AG04450 (cell line): ENCODE data around the gene ZNF727. TPM values are rescaled to one million over a fixed set of nuclear protein-coding genes. Genes with fewer than 3 reads are reported as not detected.
"Not testable (repeated sequence)": the region's sequence is repeated elsewhere in the genome, so short reads cannot be mapped to it uniquely, and the experiment has no call there.

Experiments used
- CTCF ChIA-PET: fragments of 300-600, 350-600 bp; formaldehyde crosslinking; extraction: SDS; loops from one replicate; lab custom pipeline; 2022; ENCODE audit warnings: antibody characterized with exemption, inconsistent platforms; lab: Charles Lee
- POLR2A ChIA-PET: fragments of 350-600 bp; formaldehyde crosslinking; extraction: SDS; loops from one replicate; lab custom pipeline; 2021; ENCODE audit warnings: antibody characterized with exemption, inconsistent platforms; lab: Yijun Ruan, JAX
- DNase-seq: peaks from one replicate; pipeline ENCODE4 v3.0.0-alpha.2; 2011; ENCODE audit warnings: low read depth, low spot score
- H3K27ac ChIP-seq: one replicate; pipeline ENCODE4 v1.5.1; 2012; ENCODE audit warnings: low read depth, low read length, control low read depth
- H3K27me3 ChIP-seq: one replicate; pipeline ENCODE4 v1.6.0; 2012; ENCODE audit warnings: low read length; ENCODE audit not compliant: control insufficient read depth, insufficient read depth
- H3K4me3 ChIP-seq: 2 replicates; pipeline ENCODE4 v1.5.1; 2011; ENCODE audit warnings: mild to moderate bottlenecking, low read depth, low read length, control low read depth
- H3K9me3 ChIP-seq: 2 replicates; pipeline ENCODE4 v1.5.1; 2012; ENCODE audit warnings: low read length; ENCODE audit not compliant: control insufficient read depth, insufficient read depth
- polyA minus RNA-seq: library from RNA; depleted of rRNA, polyadenylated mRNA; stranded (reverse); fragments of >200 nt; gene quantifications from 2 replicates; pipeline ENCODE4 v1.2.3, GENCODE V29; 2011; rRNA and poly(A)+ RNA removed
- polyA plus RNA-seq: library from polyadenylated mRNA; depleted of rRNA; stranded (reverse); fragments of >200 nt; gene quantifications from 2 replicates; pipeline ENCODE4 v1.2.3, GENCODE V29; 2011; rRNA removed
- TF ChIP-seq, protein P1 (sequence below): IDR thresholded peaks from 2 replicates; pipeline ENCODE4 v1.5.1; 2011; ENCODE audit warnings: low read depth, low read length, control low read depth, inconsistent platforms

ZNF727 gene
- not detected in 2 replicates for polyA plus RNA-seq
- polyA minus RNA-seq: not detected in 2 replicates

DNA sequence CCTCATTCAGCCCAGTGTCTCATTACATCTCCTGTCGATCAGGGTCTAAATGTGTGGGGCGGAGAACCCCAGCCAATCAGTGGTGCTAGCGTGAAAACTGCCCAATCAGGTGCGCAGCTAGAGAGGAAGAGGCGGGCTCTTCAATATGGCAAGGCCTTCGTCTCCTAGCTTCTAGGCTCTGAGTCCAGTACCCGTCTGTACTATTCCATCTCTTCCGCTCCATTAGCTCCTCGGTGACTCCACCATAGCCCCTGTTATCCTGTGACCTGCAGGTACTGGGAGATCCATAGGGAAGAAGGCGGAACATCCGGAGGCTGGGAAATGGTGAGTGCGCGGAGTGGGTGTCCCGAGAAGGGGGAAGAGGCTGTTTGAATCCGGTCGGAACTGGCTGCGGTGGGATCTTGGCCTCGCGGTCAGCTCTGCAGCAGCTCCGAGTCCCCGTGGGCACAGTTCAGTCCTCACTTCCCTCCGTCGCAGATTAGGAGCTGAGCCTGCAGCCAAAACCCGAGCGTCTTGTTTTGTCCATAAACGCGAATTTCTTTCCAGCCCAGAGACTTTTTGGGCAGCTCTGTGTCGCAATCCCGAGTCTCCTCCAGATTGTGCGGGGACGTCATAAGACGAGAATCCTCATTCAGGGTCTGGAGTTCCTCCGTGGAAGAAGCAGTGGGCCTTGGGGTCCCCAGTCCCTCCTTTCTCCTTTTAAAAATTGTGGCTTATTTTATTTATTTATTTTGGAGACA lies at the start of gene ZNF727:
ZNF727 (plus strand) TSS at position 134 of the 740 bp plus-strand sequence; CDS start at position 322, 188 bp downstream.
- no peak within 1 kb of the TSS for H3K27ac ChIP-seq
- H3K27me3 ChIP-seq: no peaks in the 10 kb centered on the region
- POLR2A ChIA-PET: no interaction called here
- TF ChIP-seq, protein P1, sequence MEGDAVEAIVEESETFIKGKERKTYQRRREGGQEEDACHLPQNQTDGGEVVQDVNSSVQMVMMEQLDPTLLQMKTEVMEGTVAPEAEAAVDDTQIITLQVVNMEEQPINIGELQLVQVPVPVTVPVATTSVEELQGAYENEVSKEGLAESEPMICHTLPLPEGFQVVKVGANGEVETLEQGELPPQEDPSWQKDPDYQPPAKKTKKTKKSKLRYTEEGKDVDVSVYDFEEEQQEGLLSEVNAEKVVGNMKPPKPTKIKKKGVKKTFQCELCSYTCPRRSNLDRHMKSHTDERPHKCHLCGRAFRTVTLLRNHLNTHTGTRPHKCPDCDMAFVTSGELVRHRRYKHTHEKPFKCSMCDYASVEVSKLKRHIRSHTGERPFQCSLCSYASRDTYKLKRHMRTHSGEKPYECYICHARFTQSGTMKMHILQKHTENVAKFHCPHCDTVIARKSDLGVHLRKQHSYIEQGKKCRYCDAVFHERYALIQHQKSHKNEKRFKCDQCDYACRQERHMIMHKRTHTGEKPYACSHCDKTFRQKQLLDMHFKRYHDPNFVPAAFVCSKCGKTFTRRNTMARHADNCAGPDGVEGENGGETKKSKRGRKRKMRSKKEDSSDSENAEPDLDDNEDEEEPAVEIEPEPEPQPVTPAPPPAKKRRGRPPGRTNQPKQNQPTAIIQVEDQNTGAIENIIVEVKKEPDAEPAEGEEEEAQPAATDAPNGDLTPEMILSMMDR: no peak
- H3K9me3 ChIP-seq: peaks cover 48% of the 10 kb centered on the region
- no peak within 1 kb of the TSS for H3K4me3 ChIP-seq
- DNase-seq: no peak
- CTCF ChIA-PET: no interaction called here

DNA sequence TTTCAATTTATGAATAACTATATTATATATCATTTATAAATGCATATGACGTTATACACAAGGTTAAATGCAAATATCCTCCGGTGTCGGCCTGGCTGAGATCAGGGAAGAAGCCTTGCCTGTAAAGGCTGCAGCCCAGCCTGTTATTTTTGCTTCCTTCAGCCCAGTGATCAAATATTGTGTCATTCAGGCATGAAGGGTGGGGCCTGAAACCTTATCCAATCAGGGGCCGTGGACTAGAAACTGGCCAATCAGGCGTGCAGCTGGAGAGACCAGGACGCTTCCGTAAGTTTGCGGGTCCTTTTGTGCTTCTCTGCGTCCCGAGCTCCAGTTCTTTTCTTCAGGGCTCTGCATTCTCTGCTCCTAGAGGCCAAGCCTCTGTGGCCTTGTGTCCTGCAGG lies 46.7 kb upstream of the ZNF727 start, which contains the start of gene ZNF722:
ZNF722 (plus strand) TSS at position 301 of the 400 bp plus-strand sequence. CDS start 113 bp downstream, outside the sequence.
- CTCF ChIA-PET: no interaction called here

DNA sequence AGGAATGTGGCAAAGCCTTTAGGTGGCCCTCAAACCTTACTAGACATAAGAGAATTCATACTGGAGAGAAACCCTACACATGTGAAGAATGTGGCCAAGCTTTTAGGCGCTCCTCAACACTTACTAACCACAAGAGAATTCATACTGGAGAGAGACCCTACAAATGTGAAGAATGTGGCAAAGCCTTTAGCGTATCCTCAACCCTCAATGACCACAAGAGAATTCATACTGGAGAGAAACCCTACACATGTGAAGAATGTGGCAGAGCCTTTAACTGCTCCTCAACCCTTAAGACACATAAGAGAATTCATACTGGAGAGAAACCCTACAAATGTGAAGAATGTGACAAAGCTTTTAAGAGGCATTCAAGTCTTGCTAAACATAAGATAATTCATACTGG lies 29.7 kb upstream of the ZNF727 start:
- H3K27me3 ChIP-seq, POLR2A ChIA-PET, H3K4me3 ChIP-seq, CTCF ChIA-PET, DNase-seq, H3K27ac ChIP-seq: not testable (repeated sequence)
- peaks cover 19% of the 10 kb centered on the region for H3K9me3 ChIP-seq

More for the DNA sequence above, 46.7 kb upstream of the ZNF727 start, which contains the start of gene ZNF722:
- peaks cover 40% of the 10 kb centered on the region for H3K9me3 ChIP-seq
- DNase-seq: no peak
- TF ChIP-seq, protein P1: no peak
- H3K4me3 ChIP-seq: no peak within 1 kb of the TSS
- H3K27me3 ChIP-seq: no peaks in the 10 kb centered on the region
- POLR2A ChIA-PET: no interaction called here
- no peak within 1 kb of the TSS for H3K27ac ChIP-seq

DNA sequence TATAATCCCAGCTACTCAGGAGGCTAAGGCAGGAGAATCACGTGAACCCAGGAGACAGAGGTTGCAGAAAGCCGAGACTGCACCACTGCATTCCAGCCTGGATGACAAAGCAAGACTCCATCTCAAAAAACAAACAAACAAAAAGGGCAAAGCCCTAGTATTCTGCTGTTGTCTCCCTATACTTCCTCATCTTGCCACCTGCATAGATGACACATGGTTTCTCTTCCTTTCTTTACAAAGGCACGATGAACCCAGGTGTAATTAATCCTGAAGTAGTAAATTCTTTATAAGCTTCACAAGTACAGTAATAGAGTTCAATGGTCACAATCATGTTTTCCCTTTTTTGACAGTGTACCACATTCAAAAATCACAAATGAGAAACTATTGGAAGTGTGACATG lies 9.8 kb upstream of the ZNF727 start:
- ChIA-PET CTCF (no interaction called here), POLR2A (no interaction called here)
- Histone ChIP-seq H3K9me3 (peaks cover 47% of the 10 kb centered on the region), H3K27ac (no peak overlapping the region), H3K4me3 (no peak overlapping the region), H3K27me3 (no peaks in the 10 kb centered on the region)
- no peak for DNase-seq
- TF ChIP-seq, protein P1: no peak

DNA sequence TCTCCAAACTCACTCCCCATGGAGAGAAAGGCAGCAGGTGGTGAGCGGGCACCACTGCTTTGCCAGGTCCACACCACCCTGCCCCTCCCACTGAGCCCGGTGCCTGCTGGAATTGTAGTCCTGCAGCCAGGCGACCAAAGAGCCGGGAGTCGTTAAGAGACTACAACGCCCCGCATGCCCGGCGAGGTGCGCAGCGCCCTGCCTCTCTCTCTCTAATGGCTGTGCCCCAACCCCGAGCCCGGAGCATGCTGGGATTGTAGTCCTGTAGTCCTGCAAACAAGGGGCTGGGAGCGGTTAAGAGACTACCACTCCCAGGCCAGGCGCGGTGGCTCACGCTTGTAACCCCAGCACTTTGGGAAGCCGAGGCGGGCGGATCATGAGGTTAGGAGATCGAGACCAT lies 8.1 kb upstream of the ZNF727 start:
- POLR2A ChIA-PET: no interaction called here
- no peak overlapping the region for H3K4me3 ChIP-seq
- H3K9me3 ChIP-seq: peaks cover 53% of the 10 kb centered on the region
- H3K27ac ChIP-seq: no peak overlapping the region
- CTCF ChIA-PET: no interaction called here
- DNase-seq: no peak
- H3K27me3 ChIP-seq: no peaks in the 10 kb centered on the region
- TF ChIP-seq, protein P1: no peak
